GF-D8 (cell line): ENCODE measurements around the gene TMEM81.

Experiments
- DNase-seq: peaks from one replicate; lab custom pipeline; 2025; lab: John Stamatoyannopoulos, UW

The TMEM81 gene

DNA sequence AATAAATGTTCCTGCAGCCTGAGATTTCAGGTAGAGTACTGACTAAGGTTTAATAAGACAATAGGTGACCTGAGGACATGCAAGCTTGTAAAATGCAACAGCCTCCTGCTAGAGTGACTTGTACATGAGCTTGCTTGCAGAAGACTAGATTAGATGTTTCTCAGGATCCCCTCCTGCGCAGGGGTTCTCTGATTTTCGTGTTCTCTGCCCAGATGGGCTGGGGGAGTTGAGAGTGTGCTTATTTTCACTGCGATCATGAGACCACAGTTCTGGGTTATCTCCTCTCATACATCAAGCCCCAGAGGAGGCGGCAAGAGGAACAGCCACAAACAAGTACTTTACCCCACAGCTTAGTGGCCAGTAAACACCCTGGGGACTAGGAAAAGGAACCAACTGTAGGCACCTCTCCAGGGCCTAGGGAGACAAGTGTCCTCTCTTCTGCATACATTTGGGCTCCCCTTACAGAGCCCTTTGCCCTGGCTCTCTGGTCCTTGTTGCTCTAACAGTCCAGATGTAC is 8.0 kb downstream of the TMEM81 start:
- DNase-seq = no peak

GRCh38 chr1:205075642-205076155 is 8.6 kb downstream of the TMEM81 start:
- no peak for DNase-seq

DNA sequence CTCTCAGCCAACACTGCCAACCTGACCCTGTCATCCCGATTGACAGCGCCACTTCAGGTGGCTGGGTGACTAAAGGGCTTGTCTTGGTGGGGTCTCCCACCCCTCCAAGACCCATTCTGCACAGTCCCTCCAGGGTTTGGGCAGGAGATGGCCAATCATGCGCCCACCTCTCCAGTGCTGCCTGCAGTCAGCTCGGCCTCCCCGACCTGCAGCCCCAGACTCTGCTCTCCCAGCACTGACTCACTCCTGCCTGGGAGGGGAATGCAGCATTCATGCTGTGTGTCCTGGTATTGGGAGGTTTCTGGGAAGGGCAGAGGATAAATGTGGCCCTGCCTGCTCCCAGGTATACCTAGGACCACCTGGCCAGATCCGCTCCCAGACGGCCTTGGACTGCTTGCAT is 9.7 kb downstream of the TMEM81 start:
- no peak for DNase-seq

DNA sequence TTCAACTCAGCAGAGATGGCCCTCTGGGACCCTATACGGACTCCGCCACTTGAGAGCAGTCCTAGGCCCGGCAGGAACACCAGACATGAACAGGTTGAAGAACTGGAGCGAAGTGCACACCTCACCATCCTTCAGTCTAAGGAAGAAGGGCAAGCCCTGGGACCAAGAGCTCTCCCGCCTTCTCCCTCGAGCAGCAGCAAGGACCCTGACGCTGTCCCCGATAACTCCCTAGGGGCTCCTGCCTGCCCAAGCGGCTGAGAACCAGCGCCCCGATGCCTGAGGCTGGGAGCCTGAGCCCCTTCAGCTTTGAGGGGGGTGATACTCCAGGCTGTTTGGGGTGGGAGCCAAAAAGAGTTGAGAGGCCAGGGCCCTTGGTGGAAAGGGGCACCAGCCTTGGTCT is 10.2 kb downstream of the TMEM81 start:
- no peak for DNase-seq

- DNase-seq = no peak
Measured at GRCh38 chr1:205073511-205073910, 10.7 kb downstream of the TMEM81 start.

DNA sequence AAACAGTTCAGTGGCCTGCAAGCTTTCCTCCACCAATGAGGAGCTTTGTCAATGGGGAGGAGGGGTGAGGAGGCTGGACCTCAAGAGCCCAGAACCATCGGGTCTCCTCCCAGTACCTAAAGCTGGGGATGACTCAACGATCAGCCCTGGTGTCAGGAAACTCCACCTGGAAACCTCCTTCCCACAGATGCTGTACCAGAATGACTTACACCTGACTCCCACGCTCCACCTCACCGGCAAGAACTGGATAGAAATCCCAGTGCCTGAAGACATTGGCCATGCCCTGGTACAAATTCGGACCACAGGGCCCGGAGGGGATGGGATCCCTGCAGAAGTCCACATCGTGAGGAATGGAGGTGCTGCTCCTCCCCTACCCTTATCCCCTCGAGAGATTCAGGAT is 11.4 kb downstream of the TMEM81 start:
- DNase-seq = no peak

DNA sequence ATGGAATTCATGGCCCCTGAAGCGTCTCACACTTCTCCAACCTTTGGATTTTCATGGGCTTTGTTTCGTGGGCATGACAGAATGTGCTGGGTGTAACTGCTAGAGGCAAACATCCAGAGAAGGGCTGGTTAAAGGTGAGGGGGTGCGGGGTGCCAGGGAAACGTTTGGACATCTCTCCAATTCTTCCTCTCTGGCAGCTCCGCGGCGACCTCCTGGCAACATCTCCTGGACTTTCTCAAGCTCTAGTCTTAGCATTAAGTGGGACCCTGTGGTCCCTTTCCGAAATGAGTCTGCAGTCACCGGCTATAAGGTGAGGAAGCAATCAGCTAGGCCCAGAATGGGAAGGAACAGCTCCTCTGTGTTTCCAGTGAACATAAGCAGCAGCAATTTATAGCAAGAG is 12.0 kb downstream of the TMEM81 start:
- no peak for DNase-seq

- DNase-seq = no peak
Measured at GRCh38 chr1:205071801-205072200, 12.5 kb downstream of the TMEM81 start.

DNA sequence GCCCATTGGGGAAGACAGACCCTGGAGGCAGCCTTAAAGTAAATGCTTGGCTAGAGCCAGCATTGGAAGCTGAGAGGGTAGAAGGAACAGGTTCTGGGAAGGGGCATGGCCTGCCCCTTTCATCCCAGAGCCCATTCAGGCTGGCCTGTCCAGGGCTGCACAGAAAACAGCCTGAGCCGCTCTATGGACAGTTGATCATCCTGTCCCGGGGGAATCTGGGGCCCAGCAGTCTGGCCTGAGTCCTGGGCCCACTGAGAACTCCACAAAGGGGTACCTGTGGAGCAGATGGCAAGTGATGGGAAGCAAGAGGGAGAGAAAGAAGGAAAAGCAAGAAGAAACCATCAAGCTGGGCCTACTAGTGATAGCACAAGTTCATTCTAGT is 13.2 kb downstream of the TMEM81 start:
- no peak for DNase-seq

- DNase-seq = no peak
Measured at GRCh38 chr1:205069371-205070125, 14.7 kb downstream of the TMEM81 start.

DNA sequence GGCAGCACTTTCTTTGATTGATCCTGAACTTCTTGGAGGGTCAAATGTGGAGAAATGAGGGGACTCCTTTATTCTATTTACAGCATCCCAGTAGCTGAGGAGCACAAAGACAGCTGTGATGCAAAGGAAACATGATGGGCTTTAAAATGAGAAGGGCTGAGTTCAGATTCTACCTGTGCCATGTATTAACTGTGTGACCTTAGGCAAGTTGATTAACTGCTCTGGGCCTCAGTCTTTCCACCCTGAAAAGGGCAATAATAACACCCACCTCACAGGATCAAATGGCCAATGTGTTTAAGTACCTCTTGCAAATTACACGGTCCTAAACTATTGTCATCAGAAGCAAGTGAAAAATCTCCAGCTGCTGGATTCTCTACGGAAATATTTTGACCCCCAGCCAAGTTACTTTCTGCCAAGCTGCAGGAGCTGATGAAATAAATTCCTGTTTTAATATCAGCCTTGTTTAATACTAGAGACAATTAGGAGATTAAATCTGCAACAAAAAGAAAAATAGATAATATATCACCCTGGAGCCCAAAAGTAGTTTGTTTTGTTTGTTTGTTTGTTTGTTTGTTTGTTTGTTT is 15.7 kb downstream of the TMEM81 start:
- DNase-seq = no peak

DNA sequence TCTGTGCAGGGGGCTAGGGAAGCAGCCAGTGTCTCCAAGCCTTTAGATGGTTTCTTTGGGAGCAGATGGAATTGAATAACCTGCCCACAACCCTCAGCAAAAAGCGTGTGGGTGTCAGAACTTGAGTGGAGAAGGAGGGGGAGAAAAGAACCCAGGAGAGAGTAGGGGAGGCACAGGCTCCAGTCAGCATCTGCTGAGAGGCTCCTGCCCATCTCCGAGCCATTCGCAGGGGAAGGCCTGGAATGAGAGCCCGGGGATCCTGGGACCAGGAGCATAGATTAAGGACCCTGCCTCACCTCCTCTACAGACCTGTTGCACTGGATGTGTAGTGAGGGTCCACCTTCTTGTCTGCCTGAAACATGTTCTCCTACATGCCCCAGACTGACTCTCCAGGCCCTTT is 16.3 kb downstream of the TMEM81 start:
- no peak for DNase-seq

GRCh38 chr1:205067031-205067430 is 17.2 kb downstream of the TMEM81 start:
- no peak for DNase-seq

DNA sequence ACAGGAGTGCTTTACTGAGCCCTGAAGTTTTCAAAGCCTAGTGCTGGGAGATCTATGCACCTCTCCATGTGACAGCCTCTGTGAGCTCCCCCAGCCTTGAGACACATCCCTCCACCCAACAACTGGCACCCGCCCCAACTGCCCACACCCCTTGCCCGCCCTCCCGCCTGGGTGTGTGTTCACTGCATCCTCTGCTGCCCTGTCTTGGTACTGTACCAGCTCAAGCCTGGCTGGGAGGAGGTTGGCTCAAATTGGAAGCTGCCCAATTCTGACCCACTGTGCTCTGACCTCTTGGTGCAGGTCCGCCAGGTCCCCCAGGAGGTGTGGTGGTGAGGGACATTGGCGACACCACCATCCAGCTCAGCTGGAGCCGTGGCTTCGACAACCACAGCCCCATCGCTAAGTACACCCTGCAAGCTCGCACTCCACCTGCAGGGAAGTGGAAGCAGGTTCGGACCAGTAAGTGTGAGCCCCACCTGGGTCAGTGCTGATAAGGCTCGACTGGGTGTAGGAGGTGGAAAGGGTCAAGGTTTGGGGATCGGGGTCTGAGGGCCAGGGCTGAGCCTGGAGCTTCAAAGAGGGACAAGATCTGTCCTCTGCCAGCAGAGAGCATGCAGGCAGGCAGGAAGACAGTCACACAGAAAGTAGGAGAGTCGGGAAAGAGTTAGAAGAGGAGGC is 18.0 kb downstream of the TMEM81 start:
- DNase-seq = no peak

- DNase-seq = no peak
Measured at GRCh38 chr1:205065666-205066065, 18.6 kb downstream of the TMEM81 start.

DNA sequence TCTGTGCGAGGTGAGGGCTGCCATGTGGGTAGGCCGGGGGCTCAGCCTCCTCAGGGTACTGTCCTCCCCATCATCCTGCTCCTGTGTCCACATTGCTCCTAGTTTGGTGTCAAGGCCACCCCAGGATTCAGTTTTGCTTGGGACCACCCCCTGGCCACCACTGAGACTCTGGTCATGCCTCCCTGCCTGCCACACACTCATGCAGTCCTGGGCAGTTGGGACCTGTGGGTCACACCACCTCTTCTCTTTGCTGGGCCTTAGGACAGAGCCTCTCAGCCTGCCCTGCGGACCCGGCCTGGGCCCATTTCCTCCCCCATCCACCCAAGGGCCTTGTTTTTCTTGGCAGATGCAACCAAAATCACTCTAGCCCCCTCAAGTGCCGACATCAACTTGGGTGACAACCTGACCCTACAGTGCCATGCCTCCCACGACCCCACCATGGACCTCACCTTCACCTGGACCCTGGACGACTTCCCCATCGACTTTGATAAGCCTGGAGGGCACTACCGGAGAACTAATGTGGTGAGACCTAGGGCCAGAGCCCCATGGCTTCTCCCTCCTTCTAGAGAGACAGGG is 19.4 kb downstream of the TMEM81 start:
- no peak for DNase-seq

- DNase-seq = no peak
Measured at GRCh38 chr1:205064301-205064700, 20.0 kb downstream of the TMEM81 start.

GRCh38 chr1:205062895-205063294 is 21.4 kb downstream of the TMEM81 start:
- DNase-seq = no peak

DNA sequence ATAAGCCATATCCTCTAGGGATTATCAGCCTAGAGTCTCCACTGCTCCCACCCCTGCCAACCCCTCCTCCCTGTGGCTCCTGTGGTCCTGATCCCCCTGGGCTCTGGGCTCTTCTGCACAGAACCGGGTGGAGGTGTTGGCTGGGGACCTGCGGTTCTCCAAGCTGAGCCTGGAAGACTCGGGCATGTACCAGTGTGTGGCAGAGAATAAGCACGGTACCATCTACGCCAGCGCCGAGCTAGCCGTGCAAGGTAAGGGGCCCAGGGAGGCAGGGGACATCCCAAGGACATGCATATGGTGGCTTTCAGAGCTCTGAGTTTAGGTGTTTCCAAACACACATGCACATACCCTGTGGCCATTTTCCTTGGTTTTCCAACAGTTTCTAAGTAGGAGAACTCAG is 21.9 kb downstream of the TMEM81 start:
- no peak for DNase-seq

DNA sequence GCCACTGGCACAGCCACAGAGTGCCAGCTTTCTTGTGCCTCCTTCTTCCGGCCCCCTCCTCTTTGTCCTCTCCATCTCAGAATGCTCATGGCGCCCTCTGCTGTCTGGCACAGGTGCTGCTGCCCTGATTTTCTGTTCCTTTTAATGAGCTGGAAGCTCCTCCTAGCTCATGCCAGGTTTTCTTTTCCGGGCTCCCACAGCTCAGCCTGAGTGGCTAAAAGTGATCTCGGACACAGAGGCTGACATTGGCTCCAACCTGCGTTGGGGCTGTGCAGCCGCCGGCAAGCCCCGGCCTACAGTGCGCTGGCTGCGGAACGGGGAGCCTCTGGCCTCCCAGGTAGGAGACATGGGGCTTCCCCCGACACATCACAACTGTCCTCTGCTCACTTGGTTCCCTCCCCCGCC is 22.6 kb downstream of the TMEM81 start:
- no peak for DNase-seq

DNA sequence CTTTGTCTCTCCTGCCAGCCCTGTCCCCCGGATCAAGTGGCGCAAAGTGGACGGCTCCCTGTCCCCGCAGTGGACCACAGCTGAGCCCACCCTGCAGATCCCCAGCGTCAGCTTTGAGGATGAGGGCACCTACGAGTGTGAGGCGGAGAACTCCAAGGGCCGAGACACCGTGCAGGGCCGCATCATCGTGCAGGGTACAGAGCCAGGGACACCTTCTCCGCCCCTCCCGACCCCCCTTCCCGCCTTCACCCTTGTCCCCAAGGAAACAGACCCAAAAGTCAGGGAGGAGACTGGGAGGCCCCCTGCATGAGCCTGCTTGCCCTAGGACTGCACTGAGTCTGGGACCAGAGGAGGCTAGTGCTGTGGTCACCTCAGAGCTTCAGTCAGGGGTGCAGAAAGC is 23.0 kb downstream of the TMEM81 start:
- no peak for DNase-seq

DNA sequence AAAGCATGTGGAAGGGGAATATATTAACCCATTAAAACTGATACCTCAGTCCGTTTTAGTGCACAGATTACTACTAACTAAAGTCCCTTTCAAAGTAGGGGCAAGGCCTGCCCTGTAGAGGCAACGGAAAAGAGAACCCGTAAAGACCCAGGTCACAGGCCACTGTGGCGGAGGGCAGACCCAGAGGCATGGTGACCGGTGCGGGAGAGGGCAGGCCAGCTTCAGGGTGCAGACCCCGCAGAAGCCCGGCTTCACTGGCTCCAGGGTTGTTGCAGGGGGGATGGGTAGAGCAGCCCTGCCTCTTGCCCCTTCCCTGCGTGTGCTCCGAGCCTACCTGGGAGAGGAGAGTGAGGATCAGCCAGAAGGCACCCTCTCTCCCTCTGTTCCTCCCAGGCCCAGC is 23.5 kb downstream of the TMEM81 start:
- no peak for DNase-seq

- no peak for DNase-seq
Measured at GRCh38 chr1:205059660-205060059, 24.6 kb downstream of the TMEM81 start.
